Hepatocyte (in vitro differentiated cells): ENCODE data around the gene SKA3.

Experiments used
- CTCF ChIP-seq: fragments of 200-600 bp; sonication (generic); IDR thresholded peaks from 2 replicates; pipeline ENCODE4 v1.5.1; 2016; ENCODE audit warnings: antibody characterized with exemption, mild to moderate bottlenecking; ENCODE audit not compliant: poor library complexity
- EZH2phosphoT487 ChIP-seq: fragments of 200-600 bp; sonication (generic); IDR thresholded peaks from one replicate; pipeline ENCODE4 v1.6.1; 2018; ENCODE audit warnings: antibody characterized with exemption, mild to moderate bottlenecking, low read depth, moderate library complexity; ENCODE audit not compliant: unreplicated experiment, severe bottlenecking

- TF ChIP-seq CTCF (no peak), EZH2phosphoT487 (no peak)
Observed at GRCh38 chr13:21106089-21106488, 70.3 kb downstream of the SKA3 start.
